Measurements from ENCODE around the gene IQSEC1.

DNA sequence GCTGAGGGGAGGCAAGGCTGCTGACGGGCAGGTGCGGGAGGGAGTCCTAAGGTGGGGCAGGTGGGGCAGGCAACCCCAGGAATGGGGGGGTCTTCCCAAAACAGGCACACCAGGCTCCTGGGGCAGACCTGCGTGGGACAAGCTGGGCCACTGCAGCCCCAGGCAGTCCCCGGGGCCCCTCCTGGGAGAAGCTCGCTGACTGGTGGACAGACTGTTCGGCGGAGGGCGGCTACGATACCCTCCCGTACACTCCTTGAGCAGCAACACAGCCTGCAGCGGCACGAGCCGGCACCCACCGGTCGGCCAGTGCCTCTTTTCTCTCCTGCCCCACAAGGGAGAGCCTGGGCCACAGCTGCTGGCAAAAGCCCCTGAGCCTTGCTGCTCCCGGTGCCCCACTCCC is 165.9 kb downstream of the IQSEC1 start:
- TF ChIP-seq CTCF (IDR thresholded peaks at IDR 0.05) (no peak), EZH2 (IDR thresholded peaks at IDR 0.05; ENCODE audit: borderline replicate concordance, insufficient read depth, low read depth, low read length, poor library complexity, severe bottlenecking) (no peak)
